ACHN (cell line): ENCODE results near the gene COL27A1.

Experiments used
- DNase-seq: peaks from one replicate; pipeline ENCODE4 v3.0.0-alpha.2; 2015
- in situ Hi-C: cut with HindIII; loops from 2 replicates; pipeline ENCODE4 v1.10.0; 2017; ENCODE audit warnings: low sequenced_read_pairs, low pct_ligation_motif_present, low pct_unique_long_range_greater_than_20kb

Gene COL27A1

DNA sequence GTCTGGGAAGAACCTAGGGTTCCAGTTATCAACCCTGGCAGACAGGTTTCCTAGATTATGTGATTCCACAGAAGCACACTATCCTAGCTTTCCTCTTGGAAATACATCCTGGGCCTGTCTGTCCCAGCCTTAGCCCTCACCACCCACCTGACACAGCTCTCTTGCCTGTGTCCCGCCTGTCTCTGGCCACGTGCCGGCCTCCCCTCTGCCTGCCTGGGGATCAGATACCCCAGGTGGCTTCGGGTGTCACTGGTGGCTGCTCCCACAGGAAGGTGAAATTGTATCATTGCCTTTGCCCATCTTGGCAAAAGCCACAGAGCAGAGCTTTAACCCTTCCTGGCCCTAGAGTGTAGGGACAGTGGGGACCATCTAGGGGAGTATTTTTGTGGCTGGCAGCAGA is 6.2 kb downstream of the COL27A1 start:
- DNase-seq, result no peak
- in situ Hi-C loops, result no loop called here

DNA sequence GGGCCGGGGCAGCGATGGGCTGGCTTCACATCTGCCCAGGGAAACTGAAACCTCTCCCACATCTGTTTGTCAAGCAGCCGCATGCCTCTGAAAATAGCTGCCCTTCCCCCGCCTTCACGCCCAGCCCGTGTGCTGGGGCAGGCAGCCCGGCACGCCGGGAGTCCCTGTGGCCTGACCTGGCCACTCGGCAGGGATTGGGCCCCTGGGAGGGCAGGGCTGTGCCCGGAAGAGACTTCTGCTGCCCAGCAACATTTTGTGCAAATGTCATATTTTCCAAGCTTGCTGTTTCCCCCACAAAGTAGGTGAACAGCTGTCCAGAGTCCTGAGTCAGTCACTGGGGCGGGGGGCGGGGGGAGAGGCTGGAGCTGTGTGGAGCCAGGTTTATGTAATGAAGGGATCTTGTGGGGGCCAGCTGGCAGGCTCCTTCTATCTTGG is 8.2 kb downstream of the COL27A1 start:
- peak; percentile 36 for DNase-seq
- in situ Hi-C loops, result no loop called here

DNA sequence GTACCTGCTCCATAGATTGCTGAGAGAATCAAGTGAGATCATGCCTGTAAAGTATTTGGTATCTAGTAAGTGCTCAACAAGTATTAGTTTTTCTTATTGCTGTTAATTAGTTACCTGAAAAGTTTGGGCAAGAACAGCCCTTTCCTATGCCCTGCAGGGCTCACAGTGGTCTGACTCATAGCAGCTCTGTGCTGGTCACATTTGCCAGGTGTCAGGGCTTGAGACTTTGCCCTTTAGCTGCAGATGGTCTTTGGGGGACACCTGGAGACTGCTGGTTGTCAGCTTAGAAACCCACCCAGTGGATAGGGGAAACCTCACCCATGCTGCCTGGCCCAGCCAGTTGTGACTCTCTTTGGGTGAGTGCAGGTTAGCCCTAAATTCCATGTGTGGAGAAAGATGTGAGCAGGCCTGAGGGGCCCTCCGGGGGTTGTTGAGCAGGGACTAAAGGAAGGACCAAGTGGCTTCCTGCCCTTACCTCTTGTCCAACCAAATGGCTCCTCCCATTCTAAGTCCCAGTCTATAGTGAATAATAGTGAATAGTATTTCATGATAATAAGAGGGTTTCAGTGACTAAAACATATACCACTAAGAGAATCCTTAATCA is 9.0 kb downstream of the COL27A1 start:
- in situ Hi-C loops, result no loop called here
- DNase-seq, result peak; percentile 64

DNA sequence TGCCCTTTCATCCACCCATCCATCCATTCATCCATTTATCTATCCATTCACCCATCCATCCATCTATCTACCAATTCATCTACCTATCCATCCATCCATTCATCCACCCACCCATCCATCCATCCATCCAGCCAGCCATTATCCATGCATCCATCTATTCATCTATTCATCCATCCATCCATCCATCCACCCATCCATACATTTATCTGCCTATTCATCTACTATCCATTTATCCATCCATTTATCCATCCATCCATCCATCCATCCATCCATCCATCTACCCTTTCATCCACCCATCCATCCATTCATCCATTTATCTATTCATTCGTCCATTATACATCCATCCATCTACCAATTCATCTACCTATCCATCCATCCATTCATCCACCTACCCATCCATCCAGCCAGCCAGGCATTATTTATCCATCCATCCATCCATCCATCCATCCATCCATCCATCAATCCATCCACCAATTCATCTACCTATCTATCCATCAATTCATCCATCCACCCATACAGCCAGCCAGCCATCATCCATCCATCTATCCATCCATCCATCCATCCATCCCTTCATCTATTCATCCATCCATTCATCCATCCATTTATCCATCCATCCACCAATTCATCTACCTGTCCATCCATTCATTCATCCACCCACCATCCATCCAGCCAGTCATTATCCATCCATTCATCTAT is 10.2 kb downstream of the COL27A1 start:
- no peak for DNase-seq
- in situ Hi-C loops, result no loop called here

DNA sequence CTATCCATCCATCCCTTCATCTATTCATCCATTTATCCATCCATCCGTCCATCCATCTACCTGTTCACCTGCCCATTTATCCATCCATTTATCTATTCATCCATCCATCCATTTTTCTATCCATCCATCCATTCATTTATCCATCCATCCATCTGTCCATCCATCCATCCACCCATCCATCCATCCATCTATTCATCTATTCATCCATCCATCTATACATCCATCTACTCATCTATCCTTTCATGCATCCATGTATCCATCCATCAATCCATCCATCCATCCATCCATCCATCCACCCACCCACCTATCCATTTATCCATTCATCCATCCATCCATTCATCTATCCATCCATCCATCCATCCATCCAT is 10.8 kb downstream of the COL27A1 start:
- in situ Hi-C loops, result no loop called here
- no peak for DNase-seq

GRCh38 chr9:114166614-114167572 is 11.6 kb downstream of the COL27A1 start:
- in situ Hi-C loops, result no loop called here
- no peak for DNase-seq

- in situ Hi-C loops, result no loop called here
- no peak for DNase-seq
These were observed 12.3 kb downstream of the COL27A1 start for GRCh38 chr9:114167591-114168091.

DNA sequence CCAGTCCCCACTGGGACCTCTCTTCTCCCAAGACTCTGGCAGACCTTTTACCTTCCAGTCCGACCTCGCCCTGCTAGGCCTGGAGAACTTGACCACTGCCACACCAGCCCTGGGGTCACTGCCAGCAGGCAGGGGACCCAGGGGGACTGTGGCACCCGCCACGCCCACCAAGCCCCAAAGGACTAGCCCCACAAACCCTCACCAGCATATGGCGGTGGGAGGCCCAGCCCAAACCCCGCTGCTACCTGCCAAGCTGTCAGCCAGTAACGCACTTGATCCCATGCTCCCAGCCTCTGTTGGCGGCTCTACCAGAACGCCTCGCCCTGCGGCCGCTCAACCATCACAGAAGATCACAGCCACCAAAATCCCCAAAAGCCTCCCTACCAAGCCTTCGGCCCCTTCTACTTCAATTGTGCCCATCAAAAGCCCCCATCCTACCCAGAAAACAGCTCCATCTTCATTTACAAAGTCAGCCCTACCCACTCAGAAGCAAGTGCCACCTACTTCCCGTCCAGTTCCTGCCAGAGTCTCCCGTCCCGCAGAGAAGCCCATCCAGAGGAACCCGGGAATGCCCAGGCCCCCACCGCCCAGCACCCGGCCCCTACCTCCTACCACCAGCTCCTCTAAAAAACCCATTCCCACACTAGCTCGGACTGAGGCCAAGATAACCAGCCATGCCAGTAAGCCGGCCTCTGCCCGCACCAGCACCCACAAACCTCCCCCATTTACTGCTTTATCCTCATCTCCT is 13.1 kb downstream of the COL27A1 start:
- in situ Hi-C loops, result no loop called here
- no peak for DNase-seq

GRCh38 chr9:114169029-114169951 is 14.0 kb downstream of the COL27A1 start:
- in situ Hi-C loops, result no loop called here
- DNase-seq, result no peak

DNA sequence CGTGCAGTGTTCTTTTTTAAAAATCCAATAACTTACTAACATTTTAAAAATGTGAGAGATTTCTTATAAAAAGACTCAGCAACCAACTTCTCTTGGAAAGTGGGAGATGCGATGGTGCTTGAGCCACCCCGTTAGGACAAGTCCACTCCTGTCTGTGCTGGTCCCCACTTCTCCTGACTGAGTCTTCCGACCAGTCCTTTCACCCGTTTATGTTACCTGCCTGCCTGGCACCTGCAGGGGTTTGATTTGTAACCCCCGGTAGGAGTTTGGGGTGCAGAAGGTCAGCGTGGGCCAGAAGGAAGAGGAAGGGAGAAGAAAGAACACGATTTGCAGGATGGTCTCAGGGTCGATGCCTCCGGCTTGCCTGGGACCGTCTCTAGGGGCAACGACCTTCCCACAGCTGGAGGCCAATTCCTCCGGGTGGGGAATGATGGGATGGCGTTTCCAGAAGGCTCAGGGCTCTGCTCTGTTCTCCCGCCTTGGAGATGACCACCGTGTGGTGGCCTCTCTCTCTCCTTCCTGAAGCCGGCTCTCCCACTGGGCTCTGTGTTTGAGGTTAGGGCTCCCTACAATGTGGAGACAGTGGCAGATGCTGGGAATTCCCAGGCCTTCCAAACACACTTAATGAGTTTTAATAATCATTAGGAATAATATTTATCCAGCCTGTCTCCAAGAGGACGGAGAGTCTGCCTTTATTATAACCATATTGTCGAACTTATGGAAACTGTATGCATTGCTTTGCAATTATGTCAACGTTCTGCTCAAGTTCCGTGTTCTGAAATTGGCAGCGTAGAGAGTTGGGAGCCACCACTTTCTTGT is 14.8 kb downstream of the COL27A1 start:
- DNase-seq, result no peak
- in situ Hi-C loops, result no loop called here

- in situ Hi-C loops, result no loop called here
- no peak for DNase-seq
These were observed 15.6 kb downstream of the COL27A1 start for GRCh38 chr9:114170771-114171461.

DNA sequence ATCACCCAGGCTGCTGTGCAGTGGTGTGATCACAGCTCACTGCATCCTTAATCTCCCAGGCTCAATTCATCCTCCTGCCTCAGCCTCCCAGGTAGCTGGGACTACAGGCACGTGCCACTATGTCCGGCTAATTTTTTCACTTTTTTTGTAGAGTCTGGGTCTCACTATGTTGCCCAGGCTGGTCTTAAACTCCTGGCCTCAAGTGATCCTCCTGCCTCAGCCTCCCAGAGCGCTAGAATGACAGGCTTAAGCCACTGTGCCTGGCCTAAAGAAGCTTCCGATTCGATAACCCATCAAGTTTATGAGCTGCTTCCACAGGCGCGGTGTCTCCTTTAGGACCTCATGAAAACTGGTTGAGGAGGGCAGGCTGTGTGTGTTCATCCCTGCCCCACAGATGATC is 16.2 kb downstream of the COL27A1 start:
- DNase-seq, result no peak
- in situ Hi-C loops, result no loop called here

DNA sequence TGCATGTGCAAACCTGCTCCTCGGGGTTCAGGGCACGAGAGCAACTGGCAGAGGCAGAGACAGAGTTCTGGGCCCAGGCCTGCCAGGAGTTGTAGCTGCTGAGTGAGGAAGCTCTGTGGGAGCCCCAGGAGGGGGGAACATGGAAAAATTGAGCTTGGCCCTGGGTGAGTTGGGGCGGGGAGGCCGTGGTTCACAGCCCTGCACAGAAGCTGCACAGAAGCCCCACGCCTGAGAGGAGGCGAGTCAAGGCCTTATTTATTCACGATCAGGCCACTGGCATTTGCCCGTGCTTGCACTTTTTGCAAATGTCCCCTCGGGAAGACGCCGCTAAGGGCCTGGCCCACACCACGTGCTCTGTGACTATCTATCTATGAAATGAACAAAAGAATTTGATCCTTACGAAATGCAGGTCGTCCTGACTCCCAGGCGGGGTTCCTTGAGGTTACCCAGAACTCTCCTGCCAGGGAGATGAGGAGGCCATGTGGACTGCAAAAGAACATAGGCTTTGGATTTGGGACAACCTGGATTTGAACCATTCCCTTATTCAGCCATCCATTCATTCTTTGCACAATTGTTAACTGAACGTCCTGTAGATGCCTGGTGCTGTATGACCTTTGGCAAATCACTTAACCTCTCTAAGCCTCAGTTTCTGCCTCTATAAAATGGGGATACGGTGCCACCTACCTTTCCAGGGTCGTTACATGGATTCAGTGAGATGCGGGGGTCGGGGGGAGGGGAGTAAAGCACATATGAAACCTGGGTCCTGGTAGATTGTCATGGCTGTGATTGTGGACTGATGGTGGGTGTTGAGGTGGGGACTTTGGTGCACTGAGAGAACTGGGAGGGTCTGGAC is 17.9 kb downstream of the COL27A1 start:
- in situ Hi-C loops, result no loop called here
- DNase-seq, result peak; percentile 42

- in situ Hi-C loops, result no loop called here
- DNase-seq, result no peak
These were observed 19.2 kb downstream of the COL27A1 start for GRCh38 chr9:114174557-114174875.

DNA sequence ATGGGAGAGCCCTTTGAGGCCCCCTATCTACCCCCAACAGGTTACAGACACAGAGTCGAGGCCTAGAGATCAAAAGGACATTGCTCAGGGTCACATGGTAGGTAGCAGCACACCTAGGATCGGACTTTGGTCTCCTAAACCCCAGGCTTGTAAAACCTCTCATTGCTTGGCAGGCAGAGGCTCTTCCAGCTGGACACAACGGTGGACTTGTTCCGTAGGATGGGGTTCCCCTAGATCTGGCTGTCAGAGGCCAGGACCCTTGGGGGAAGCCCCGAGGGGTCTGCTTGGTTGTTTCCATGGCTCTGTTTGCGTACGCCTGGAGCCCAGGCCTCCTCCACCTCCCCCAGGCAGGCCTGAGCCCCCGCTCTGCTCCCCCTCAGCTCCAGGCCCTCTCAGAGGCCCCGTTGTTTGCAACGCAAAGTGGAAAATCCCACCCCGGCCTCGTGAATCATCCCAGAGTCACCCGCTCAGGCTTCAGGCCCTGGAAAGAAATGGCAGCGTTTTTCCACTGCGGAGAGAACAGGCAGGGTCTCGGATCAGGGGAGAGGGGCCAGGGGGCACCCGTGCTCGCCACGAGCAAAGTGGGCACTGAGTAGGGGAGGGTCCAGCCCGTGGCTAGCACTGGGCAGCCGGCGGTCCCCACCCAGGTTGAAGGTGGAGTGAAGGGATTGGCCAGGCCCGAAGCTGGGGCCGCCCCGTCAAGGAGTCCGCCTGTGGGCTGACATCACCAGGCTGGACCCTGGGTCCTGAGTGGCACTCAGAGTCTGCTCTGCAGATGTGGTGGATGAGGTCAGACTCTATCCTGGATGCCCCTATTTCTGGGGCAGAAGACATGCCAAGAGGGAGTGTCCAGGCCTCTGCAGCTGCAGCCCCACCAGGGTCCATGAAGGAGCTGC is 19.8 kb downstream of the COL27A1 start:
- DNase-seq, result no peak
- in situ Hi-C loops, result no loop called here
